Embryonic facial prominence (tissue), 1 donor: Measurements from ENCODE around the gene SLC35C1.
A peak's percentile ranks its signal among the peaks of the same experiment; 100 is the strongest.

Experiments
- DNase-seq: peaks from one replicate; pipeline ENCODE4 v3.0.0-alpha.2; 2016; ENCODE audit errors: extremely low spot score

SLC35C1 gene

GRCh38 chr11:45846974-45847910 lies 42.3 kb downstream of the SLC35C1 start, which contains the start of gene CRY2:
TSS of gene CRY2 (plus strand) at chr11:45847475. CDS start at chr11:45847491, 16 bp downstream.
- peak; percentile 95 for DNase-seq

GRCh38 chr11:45847911-45848316 lies 43.0 kb downstream of the SLC35C1 start:
- peak; percentile 56 for DNase-seq

GRCh38 chr11:45848654-45849081 lies 43.7 kb downstream of the SLC35C1 start:
- DNase-seq = no peak

GRCh38 chr11:45850446-45850845 lies 45.5 kb downstream of the SLC35C1 start:
- DNase-seq = no peak

- DNase-seq = no peak
These were observed 46.3 kb downstream of the SLC35C1 start for GRCh38 chr11:45851228-45851627.

GRCh38 chr11:45852018-45852711 lies 47.2 kb downstream of the SLC35C1 start:
- DNase-seq = no peak

GRCh38 chr11:45852712-45853101 lies 47.8 kb downstream of the SLC35C1 start:
- DNase-seq = no peak

- no peak for DNase-seq
These were observed 48.6 kb downstream of the SLC35C1 start for GRCh38 chr11:45853332-45854219.

- no peak for DNase-seq
These were observed 50.4 kb downstream of the SLC35C1 start for GRCh38 chr11:45855308-45855707.

- DNase-seq = no peak
These were observed 51.1 kb downstream of the SLC35C1 start for GRCh38 chr11:45856044-45856468.

GRCh38 chr11:45857961-45858474 lies 53.1 kb downstream of the SLC35C1 start:
- DNase-seq = peak; percentile 56

- no peak for DNase-seq
These were observed 53.9 kb downstream of the SLC35C1 start for GRCh38 chr11:45858751-45859398.

- DNase-seq = no peak
These were observed 54.8 kb downstream of the SLC35C1 start for GRCh38 chr11:45859661-45860140.

- DNase-seq = no peak
These were observed 55.4 kb downstream of the SLC35C1 start for GRCh38 chr11:45860348-45860747.

- DNase-seq = no peak
These were observed 56.0 kb downstream of the SLC35C1 start for GRCh38 chr11:45860764-45861510.
